K562 (cell line): ENCODE results near the gene TMEM150A. TPM values are rescaled to one million over a fixed set of nuclear protein-coding genes. Genes with fewer than 3 reads are reported as not detected.

ENCODE experiments used
- CHAMP1 ChIP-seq: fragments of 450-650 bp; IDR thresholded peaks from 2 replicates; pipeline ENCODE4 v1.6.1; 2016; ENCODE audit warnings: mild to moderate bottlenecking
- CTBP1 ChIP-seq: fragments of 450-650 bp; IDR thresholded peaks from 2 replicates; pipeline ENCODE4 v1.6.1; 2016; ENCODE audit warnings: borderline replicate concordance
- CXXC5 ChIP-seq: fragments of 250-450 bp; sonication (Bioruptor Pico); IDR thresholded peaks from 2 replicates; pipeline ENCODE4 v1.8.0; 2022; ENCODE audit warnings: inconsistent platforms, mild to moderate bottlenecking, moderate library complexity
- E2F6 ChIP-seq, 2 experiments: IDR thresholded peaks; 2 replicates each; pipeline ENCODE4 v1.6.1; 2011; ENCODE audit warnings: borderline replicate concordance in 1 of 2, control low read depth in 1 of 2, low read depth in 1 of 2, low read length in 1 of 2, mild to moderate bottlenecking in 1 of 2, mixed read lengths in 1 of 2, moderate library complexity in 1 of 2; ENCODE audit not compliant: insufficient read depth in 1 of 2, insufficient read length in 1 of 2, poor library complexity in 1 of 2, severe bottlenecking in 1 of 2; ENCODE audit errors: extremely low read depth in 1 of 2
- FOXK2 ChIP-seq, 2 experiments: fragments of 450-650 bp; IDR thresholded peaks in 1 of 2; conservative IDR thresholded peaks in 1 of 2; 2 replicates each; pipeline ENCODE4 v1.6.1; 2016; ENCODE audit warnings: low read depth in 2 of 2, mild to moderate bottlenecking in 1 of 2
- HNRNPLL ChIP-seq: fragments of 200-400 bp; formaldehyde crosslinking; IDR thresholded peaks from 2 replicates; pipeline ENCODE4 v1.6.1; 2017; ENCODE audit warnings: low read length, low read depth, mild to moderate bottlenecking; ENCODE audit not compliant: poor library complexity, severe bottlenecking
- JUND ChIP-seq, 2 experiments: IDR thresholded peaks; 2 replicates in 1 of 2; 3 replicates in 1 of 2; pipeline ENCODE4 v1.6.1; 2011; ENCODE audit warnings: borderline replicate concordance in 2 of 2, low read depth in 2 of 2, low read length in 2 of 2, improper control_type of control experiment in 1 of 2, missing biosample characterization in 1 of 2, missing genetic modification characterization in 1 of 2, missing genetic modification reagents in 1 of 2
- KLF16 ChIP-seq: IDR thresholded peaks from 2 replicates; pipeline ENCODE4 v1.6.1; 2016; ENCODE audit warnings: antibody characterized with exemption
- MCM5 ChIP-seq: fragments of 450-650 bp; IDR thresholded peaks from 2 replicates; pipeline ENCODE4 v1.6.1; 2016; ENCODE audit warnings: low read depth
- PML ChIP-seq: IDR thresholded peaks from 2 replicates; pipeline ENCODE4 v1.6.1; 2012; ENCODE audit warnings: low read length, inconsistent platforms
- PTTG1 ChIP-seq: fragments of 450-650 bp; IDR thresholded peaks from 2 replicates; pipeline ENCODE4 v1.6.1; 2016; ENCODE audit warnings: low read depth, mild to moderate bottlenecking, missing genetic modification characterization, missing compliant biosample characterization
- SMARCA5 ChIP-seq: fragments of 450-650 bp; IDR thresholded peaks from 2 replicates; pipeline ENCODE4 v1.6.1; 2016
- STAG1 ChIP-seq: sonication (generic); formaldehyde crosslinking; IDR thresholded peaks from 2 replicates; pipeline ENCODE4 v1.5.0; 2020; ENCODE audit warnings: missing genetic modification reagents, borderline replicate concordance
- SUPT5H ChIP-seq: fragments of 450-650 bp; IDR thresholded peaks from 2 replicates; pipeline ENCODE4 v1.6.1; 2016
- TARDBP ChIP-seq: fragments of 450-650 bp; IDR thresholded peaks from 2 replicates; pipeline ENCODE4 v1.6.1; 2016
- TEAD4 ChIP-seq, 2 experiments: sonication (generic) in 1 of 2; formaldehyde crosslinking in 1 of 2; IDR thresholded peaks; 2 replicates each; pipeline versions ENCODE4 v1.6.1 to v1.8.0; 2012 to 2022; ENCODE audit warnings: borderline replicate concordance in 1 of 2, inconsistent platforms in 1 of 2, low read length in 1 of 2, mild to moderate bottlenecking in 1 of 2, missing genetic modification reagents in 1 of 2
- USF1 ChIP-seq: sonication (generic); formaldehyde crosslinking; IDR thresholded peaks from 2 replicates; pipeline ENCODE4 v1.9.0; 2022; ENCODE audit warnings: mild to moderate bottlenecking, missing genetic modification reagents
- ZC3H4 ChIP-seq: sonication (generic); formaldehyde crosslinking; IDR thresholded peaks from 2 replicates; pipeline ENCODE4 v1.9.0; 2021; ENCODE audit warnings: missing genetic modification reagents, borderline replicate concordance
- ZNF134 ChIP-seq: fragments of 250-450 bp; sonication (Bioruptor Pico); conservative IDR thresholded peaks from 2 replicates; pipeline ENCODE4 v1.4.0; 2020
- ZNF57 ChIP-seq: fragments of 450-650 bp; formaldehyde crosslinking; IDR thresholded peaks from 2 replicates; pipeline ENCODE4 v1.4.0; 2020; ENCODE audit warnings: mild to moderate bottlenecking, moderate library complexity
- ZNF77 ChIP-seq: fragments of 250-450 bp; sonication (Bioruptor Pico); IDR thresholded peaks from 2 replicates; pipeline ENCODE4 v1.5.0; 2020
- polyA plus RNA-seq, 8 experiments: library from polyadenylated mRNA; depleted of rRNA in 4 of 8; stranded (reverse) in 5 of 8; unstranded in 3 of 8; fragments of >200 nt; fragmentation: Nextera tagmentation in 2 of 8; fragmentation: Illumina TruSeq in 1 of 8; extraction: Ambion mirVana in 2 of 8; extraction: Trizol in 1 of 8; gene quantifications; 2 replicates each; pipeline versions ENCODE4 v1.2.1 to v1.2.3, GENCODE V29; 2011 to 2014; ENCODE audit warnings: inconsistent platforms in 1 of 8, missing spikeins in 1 of 8
- total RNA-seq, 7 experiments: library from RNA; depleted of rRNA in 6 of 7; stranded (reverse); fragments of >200 nt in 6 of 7; fragmentation: Illumina TruSeq in 2 of 7; extraction: Trizol in 2 of 7; gene quantifications; 2 replicates each; pipeline versions ENCODE4 v1.2.1 to v1.2.3, GENCODE V29; 2011 to 2021; ENCODE audit warnings: low replicate concordance in 1 of 7

TMEM150A gene
- total and polyA plus RNA-seq, 9 of the 15 experiments (the other 6 are each of a cell fraction or from before 2014, with no cell fraction given), result 3.9 to 17.1 (median 8.4) TPM

GRCh38 chr2:85595301-85596025 lies 7.0 kb downstream of the TMEM150A start, which contains the start of gene RNF181 (continued):
- TF ChIP-seq TARDBP, result no peak
- TF ChIP-seq FOXK2 (conservative IDR thresholded peaks at IDR 0.05 in 1 of 2, IDR thresholded peaks at IDR 0.05 in 1 of 2; ENCODE audit: low read depth in 2 of 2), result peak; percentile 36 to 67; a peak in 1 of 4 replicates
- 0 out of 2 replicates have a peak, but pooled peaks have one; percentile 43 for TF ChIP-seq CTBP1
- TF ChIP-seq PTTG1, result no peak
- no peak for TF ChIP-seq TEAD4 (IDR thresholded peaks at IDR 0.05; ENCODE audit: low read length)
- no peak for TF ChIP-seq TEAD4 (CRISPR knock-in tag; IDR thresholded peaks at IDR 0.05; ENCODE audit: borderline replicate concordance)
- no peak for TF ChIP-seq ZC3H4 (CRISPR knock-in tag)
- peak in 1 of 2 experiments; percentile 18 for TF ChIP-seq E2F6 (IDR thresholded peaks at IDR 0.05; ENCODE audit: borderline replicate concordance in 1 of 2, extremely low read depth in 1 of 2, insufficient read depth in 1 of 2, insufficient read length in 1 of 2, low read depth in 1 of 2, low read length in 1 of 2, poor library complexity in 1 of 2, severe bottlenecking in 1 of 2)
- TF ChIP-seq USF1 (CRISPR knock-in tag), result peak; percentile 91
- peak; percentile 15 for TF ChIP-seq HNRNPLL
- TF ChIP-seq CHAMP1, result no peak
- peak; percentile 81 for TF ChIP-seq CXXC5
- no peak for TF ChIP-seq ZNF134 (CRISPR knock-in tag)
- no peak for TF ChIP-seq ZNF57
- TF ChIP-seq PML, result peak; percentile 81; the same call in 1 of the 2 replicates
- no peak for TF ChIP-seq SMARCA5
- TF ChIP-seq SUPT5H, result peak; percentile 90
- TF ChIP-seq KLF16, result no peak
- no peak for TF ChIP-seq STAG1
- no peak for TF ChIP-seq MCM5
- TF ChIP-seq ZNF77 (CRISPR knock-in tag), result no peak
- no peak for TF ChIP-seq JUND (IDR thresholded peaks at IDR 0.05; ENCODE audit: borderline replicate concordance, low read depth, low read length)
- no peak; the same call in 2 of the 3 replicates for TF ChIP-seq JUND (tag; IDR thresholded peaks at IDR 0.05; ENCODE audit: borderline replicate concordance, low read depth, low read length)
